KG1 (cell line): ENCODE measurements around the gene CAP2.
"Not testable (repeated sequence)": the region's sequence is repeated elsewhere in the genome, so short reads cannot be mapped to it uniquely, and the experiment has no call there.

Source experiments
- DNase-seq: peaks from one replicate; lab custom pipeline; 2025; lab: John Stamatoyannopoulos, UW

The CAP2 gene

GRCh38 chr6:17503051-17503450 is 109.7 kb downstream of the CAP2 start:
- DNase-seq, result no peak

GRCh38 chr6:17504005-17504404 is 110.6 kb downstream of the CAP2 start:
- DNase-seq, result no peak

DNA sequence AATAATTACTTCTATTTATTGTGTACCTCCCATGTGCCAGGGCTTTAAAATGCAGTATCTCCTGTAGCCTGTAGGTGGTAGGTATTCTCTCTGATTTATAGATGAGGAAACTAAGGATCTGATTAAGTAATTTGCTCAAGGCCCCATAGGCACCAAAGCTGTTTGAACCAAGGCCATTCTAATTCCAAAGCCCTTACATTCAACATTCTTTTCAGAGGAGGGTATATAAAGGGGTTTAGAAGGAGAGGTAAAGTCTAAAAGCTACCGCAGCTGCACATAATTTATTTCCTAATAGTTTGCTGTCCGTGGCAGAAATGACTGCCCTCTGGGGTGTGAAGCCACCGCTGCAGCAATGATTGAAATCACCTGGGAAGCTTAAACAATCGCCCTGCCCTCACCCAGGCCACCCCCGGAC is 111.7 kb downstream of the CAP2 start:
- no peak for DNase-seq

DNA sequence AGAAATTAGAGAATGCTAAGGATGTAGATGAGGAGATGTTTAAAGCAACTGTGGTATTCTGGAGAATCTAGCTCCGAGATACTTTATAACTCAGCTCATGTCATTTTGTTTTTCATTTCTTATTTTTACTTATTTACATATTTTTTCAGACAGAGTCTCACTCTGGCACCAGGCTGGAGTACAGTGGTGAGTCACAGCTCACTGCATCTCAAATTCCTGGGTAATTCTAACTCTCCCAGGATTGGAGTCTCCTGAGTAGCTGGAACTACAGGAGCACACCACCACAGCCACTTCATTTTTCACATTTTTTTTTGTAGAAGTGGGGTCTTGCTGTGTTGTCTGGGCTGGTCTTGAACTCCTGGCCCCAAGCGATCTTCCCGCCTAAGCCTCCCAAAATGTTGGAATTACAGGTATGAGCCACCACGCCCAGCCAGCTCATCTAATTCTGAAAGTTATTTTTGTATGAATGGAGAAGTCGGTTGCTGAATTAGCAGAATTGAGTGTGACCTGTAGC is 112.4 kb downstream of the CAP2 start:
- no peak for DNase-seq

DNA sequence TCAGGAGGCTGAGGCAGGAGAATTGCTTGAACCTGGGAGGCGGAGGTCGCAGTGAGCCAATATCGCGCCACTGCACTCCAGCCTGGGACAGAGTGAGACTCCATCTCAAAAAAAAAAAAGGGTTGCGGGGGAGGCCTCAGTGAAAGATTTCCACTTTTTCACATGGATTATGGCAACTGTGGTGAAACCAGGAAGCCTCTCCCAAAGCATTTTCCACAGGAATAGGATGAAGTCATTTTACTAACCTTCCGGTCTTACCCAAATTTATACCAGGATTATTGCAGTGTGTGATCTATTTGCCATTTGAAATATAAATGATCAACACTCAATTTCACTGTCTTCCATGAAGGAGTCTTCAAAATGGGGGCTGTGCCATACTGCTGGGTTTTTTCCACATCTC is 113.1 kb downstream of the CAP2 start:
- DNase-seq, result no peak

- no peak for DNase-seq
Observed at GRCh38 chr6:17506962-17507361, 113.6 kb downstream of the CAP2 start.

- no peak for DNase-seq
Observed at GRCh38 chr6:17511084-17511483, 117.7 kb downstream of the CAP2 start.

DNA sequence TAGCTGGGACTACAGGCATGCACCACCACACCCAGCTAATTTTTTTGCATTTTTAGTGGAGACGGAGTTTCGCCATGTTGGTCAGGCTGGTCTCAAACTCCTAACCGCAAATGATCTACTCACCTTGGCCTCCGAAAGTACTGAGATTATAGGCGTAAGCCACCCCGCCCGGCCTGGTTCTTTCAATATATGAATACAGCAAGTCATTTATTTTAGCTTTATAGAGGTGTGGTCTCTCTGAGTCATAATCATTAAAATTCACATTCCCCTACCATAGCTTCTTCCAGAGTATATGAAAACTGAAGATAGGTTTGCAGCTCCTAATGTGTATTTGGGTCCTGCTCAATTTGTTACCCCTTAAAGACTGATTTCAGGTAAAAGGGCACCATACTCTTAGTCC is 118.2 kb downstream of the CAP2 start:
- no peak for DNase-seq

DNA sequence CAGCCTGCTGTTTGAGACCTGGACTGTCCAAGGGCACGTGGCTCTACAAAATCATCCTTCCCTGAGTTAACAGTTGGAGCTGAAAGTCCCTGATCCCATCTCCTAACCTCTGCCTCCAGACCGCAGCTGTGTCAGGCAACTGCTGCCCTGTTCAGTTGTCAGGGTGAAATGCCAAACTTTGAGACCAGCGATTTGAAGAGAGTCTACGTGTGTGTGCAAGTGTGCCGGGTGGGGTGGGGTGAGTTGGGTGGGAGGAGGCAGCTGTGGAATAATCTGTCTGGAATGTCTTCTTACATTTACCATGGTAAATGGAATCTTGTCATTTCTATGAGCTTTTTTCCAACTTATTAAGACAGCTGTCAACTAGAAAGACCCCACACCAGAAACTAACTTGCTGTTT is 125.7 kb downstream of the CAP2 start:
- DNase-seq, result no peak

DNA sequence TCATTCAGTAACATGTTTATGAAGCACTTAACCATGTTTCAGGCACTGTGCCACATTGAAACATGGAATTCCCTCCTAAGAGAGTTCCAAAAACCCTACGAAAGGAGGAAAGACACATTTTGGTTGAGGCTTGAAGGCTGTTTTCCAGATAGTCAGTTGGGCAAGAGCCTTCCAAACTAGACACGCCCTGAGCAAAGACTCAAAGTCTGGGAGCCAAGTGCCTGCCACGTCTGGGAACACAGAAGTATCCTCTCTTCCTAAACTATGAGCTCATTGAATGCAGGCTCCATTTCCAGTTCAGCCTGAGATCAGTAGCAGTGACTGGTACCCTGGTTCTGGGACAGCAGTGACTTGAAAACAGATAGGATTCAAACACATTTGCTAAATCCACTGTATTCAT is 132.2 kb downstream of the CAP2 start:
- no peak for DNase-seq

DNA sequence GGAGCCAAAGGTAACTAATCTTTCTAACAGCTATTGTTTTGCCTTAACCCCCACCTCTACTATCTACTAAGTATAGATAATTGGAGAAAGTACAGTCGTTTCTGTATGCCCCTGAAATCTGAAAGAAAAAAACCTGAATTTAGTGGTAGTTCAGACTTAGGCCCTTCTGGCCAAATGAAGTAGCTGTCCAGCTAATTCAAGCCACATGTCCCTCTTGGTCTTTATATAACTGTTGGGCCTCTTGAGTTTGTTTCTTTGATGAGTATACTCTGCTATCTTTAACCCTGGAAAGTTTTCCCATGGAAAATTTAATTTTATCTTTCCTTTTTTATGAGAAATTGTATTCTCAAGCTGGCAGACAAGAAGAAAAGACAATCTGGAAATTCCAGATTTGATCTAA is 133.7 kb downstream of the CAP2 start:
- DNase-seq, result no peak

DNA sequence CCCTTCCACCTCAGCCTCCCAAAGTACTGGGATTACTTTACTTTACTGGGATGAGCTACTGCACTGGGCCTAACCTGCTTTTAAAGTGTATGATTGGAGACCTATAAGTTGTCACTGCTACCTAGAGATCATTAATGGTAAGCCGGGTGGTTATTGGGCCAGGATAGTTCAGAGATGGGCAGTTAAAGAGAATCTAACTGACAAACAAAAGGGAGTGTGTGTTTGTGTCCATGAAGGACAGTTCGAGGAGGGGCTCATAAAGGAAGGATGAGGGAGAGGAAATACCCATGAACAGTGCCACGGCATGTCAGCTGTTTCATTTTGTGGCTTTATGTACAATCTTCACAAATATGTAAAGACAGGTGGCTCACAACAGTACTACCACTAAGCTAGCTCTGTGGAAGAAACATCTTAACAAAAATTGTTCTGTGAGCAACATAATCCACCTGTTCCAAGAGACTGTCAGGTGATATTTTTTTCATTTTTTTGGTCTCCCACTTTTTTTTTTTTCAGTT is 137.0 kb downstream of the CAP2 start:
- DNase-seq, result no peak

DNA sequence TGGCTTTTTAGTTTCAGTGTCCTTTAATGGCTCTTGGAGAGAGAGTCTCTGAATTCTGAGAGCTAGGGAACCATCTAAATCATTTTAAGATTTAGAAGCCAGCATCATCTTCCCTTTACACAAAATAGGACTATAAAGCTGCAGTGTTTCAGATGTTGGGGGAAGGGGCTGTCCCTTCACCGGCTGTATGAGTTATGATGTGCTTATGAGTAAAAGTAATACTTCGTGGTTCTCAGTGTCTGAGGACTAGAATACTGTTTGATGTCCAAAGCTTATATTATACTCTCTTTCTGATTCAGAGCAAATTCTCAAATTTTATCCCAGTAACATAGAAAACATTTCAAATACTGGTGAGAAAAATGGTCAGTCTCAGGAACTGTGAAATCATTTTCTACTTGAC is 143.2 kb downstream of the CAP2 start:
- DNase-seq, result no peak

GRCh38 chr6:17542243-17542642 is 148.8 kb downstream of the CAP2 start:
- DNase-seq, result no peak

DNA sequence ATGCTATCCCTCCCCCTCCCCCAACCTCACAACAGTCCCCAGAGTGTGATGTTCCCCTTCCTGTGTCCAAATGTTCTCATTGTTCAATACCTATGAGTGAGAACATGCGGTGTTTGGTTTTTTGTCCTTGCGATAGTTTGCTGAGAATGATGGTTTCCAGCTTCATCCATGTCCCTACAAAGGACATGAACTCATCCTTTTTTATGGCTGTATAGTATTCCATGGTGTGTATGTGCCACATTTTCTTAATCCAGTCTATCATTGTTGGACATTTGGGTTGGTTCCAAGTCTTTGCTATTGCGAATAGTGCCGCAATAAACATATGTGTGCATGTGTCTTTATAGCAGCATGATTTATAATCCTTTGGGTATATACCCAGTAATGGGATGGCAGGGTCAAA is 152.3 kb downstream of the CAP2 start:
- DNase-seq, result not testable (repeated sequence)

GRCh38 chr6:17551383-17551958 is 158.1 kb downstream of the CAP2 start:
- DNase-seq, result no peak

GRCh38 chr6:17552861-17553260 is 159.5 kb downstream of the CAP2 start:
- DNase-seq, result no peak

DNA sequence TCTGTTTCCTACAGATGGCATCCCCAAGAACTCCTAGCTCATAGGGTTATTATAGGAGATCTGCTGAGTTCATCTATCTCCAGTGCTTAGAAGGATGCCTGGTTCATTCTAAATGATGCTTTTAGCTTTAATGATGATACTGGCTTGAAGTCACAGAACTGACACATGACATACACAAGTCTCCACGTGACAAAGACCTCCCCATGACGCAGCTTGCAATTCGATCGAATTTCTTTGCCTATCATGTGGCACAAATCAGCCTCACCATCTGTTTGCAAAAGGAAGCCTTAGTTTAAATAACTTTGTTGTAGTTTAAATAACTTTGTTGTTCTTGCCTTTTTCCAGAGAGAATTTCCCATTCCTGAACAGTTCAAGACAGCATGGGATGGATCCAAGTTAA is 162.6 kb downstream of the CAP2 start:
- DNase-seq, result no peak

GRCh38 chr6:17562636-17563035 is 169.2 kb downstream of the CAP2 start:
- DNase-seq, result no peak

DNA sequence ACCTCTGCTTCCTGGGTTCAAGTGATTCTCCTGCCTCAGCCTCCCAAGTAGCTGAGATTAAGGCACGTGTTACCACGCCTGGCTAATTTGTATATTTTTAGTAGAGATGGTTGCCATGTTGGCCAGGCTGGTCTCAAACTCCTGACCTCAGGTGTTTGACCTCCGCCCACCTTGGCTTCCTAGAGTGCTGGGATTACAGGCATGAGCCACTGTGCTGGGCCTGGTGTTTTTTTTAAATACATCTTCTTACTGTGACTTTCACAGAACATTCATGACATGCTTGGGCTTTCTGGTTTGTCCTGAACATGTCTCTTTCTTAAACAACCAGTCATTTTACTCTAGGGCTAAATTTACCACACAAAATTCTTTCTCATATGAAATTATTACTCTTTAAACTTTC is 172.0 kb downstream of the CAP2 start:
- no peak for DNase-seq

DNA sequence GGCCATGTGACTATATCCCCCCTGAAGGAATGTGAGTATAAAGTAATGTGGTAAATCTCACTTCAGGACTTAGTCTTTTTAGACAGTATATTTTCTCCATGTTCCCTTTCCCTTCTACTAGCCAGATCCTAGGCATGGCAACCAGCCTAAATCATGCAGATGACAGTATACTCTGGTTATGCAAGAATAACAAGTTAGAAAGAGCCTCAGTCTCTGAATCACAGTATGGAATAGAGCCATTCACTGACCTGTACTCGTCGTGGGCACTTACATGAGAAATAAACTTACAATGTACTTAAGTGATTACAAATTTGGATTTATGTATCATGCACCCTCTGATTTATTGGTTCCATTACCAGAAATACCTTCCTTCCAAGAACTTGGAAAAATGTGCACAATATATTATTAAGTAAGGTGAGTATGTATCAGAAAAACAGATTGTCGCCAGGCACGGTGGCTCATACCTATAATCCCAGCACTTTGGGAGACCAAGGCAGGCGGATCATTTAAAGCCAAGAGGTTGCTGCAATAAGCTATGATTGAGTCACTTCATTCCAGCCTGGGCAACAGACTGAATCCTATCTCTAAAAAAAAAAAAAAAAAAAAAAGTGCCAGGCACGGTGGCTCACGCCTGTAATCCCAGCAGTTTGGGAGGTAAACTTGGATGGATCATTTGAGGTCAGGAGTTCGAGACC is 181.6 kb downstream of the CAP2 start:
- DNase-seq, result no peak

GRCh38 chr6:17577059-17577458 is 183.7 kb downstream of the CAP2 start:
- DNase-seq, result no peak

- DNase-seq, result no peak
Observed at GRCh38 chr6:17580518-17581048, 187.2 kb downstream of the CAP2 start.
